Smooth muscle cell (in vitro differentiated cells): Measurements from ENCODE around the gene KIAA2012. TPM values are rescaled to one million over a fixed set of nuclear protein-coding genes. Genes with fewer than 3 reads are reported as not detected.
A peak's percentile ranks its signal among the peaks of the same experiment; 100 is the strongest.

Experiments
- DNase-seq: peaks from one replicate; lab custom pipeline; 2025; ENCODE audit not compliant: unreplicated experiment; lab: John Stamatoyannopoulos, UW
- H2AFZ ChIP-seq: fragments of 200-600 bp; sonication (generic); 2 replicates; pipeline ENCODE4 v1.6.0; 2016; ENCODE audit warnings: antibody characterized with exemption, low read depth, mild to moderate bottlenecking
- H3F3A ChIP-seq: fragments of 200-600 bp; sonication (generic); 2 replicates; pipeline ENCODE4 v1.6.0; 2017; ENCODE audit warnings: antibody characterized with exemption, low read depth
- H3K27ac ChIP-seq: fragments of 200-600 bp; sonication (generic); 2 replicates; pipeline ENCODE4 v1.5.1; 2016; ENCODE audit warnings: low read depth, mild to moderate bottlenecking
- H3K27me3 ChIP-seq: fragments of 200-600 bp; sonication (generic); 2 replicates; pipeline ENCODE4 v1.6.1; 2016; ENCODE audit warnings: low read depth, mild to moderate bottlenecking
- H3K36me3 ChIP-seq: fragments of 200-600 bp; sonication (generic); 2 replicates; pipeline ENCODE4 v1.5.1; 2016; ENCODE audit warnings: low read depth
- H3K4me1 ChIP-seq: fragments of 200-600 bp; sonication (generic); 2 replicates; pipeline ENCODE4 v1.5.1; 2016; ENCODE audit warnings: low read depth
- H3K4me2 ChIP-seq: fragments of 200-600 bp; sonication (generic); 2 replicates; pipeline ENCODE4 v1.6.0; 2016; ENCODE audit warnings: mild to moderate bottlenecking
- H3K4me3 ChIP-seq: fragments of 200-600 bp; sonication (generic); 2 replicates; pipeline ENCODE4 v1.5.1; 2016; ENCODE audit warnings: mild to moderate bottlenecking
- H3K79me2 ChIP-seq: fragments of 200-600 bp; sonication (generic); 2 replicates; pipeline ENCODE4 v1.6.0; 2016; ENCODE audit warnings: low read depth, mild to moderate bottlenecking
- H3K9ac ChIP-seq: fragments of 200-600 bp; sonication (generic); 2 replicates; pipeline ENCODE4 v1.6.0; 2016; ENCODE audit warnings: low read depth
- H3K9me3 ChIP-seq: fragments of 200-600 bp; sonication (generic); replicated peaks from 2 replicates; pipeline ENCODE4 v1.5.1; 2016; ENCODE audit warnings: low read depth
- H4K20me1 ChIP-seq: fragments of 200-600 bp; sonication (generic); 2 replicates; pipeline ENCODE4 v1.6.0; 2016; ENCODE audit warnings: low read depth
- WGBS: methylation state at CpG from one replicate; pipeline ENCODE4 v1.1.7; 2016; ENCODE audit warnings: low lambda C conversion rate; 5-methylcytosine and 5-hydroxymethylcytosine counted together
- polyA plus RNA-seq: library from polyadenylated mRNA; unstranded; fragments of >200 nt; fragmentation: Nextera tagmentation; extraction: Ambion mirVana; gene quantifications from 2 replicates; pipeline ENCODE4 v1.2.1, GENCODE V29; 2016
- total RNA-seq: library from RNA; depleted of rRNA; stranded (reverse); fragments of >200 nt; gene quantifications from 2 replicates; pipeline ENCODE4 v1.2.3, GENCODE V29; 2014
- TF ChIP-seq, protein P1 (sequence below): fragments of 200-600 bp; sonication (generic); IDR thresholded peaks from 2 replicates; pipeline ENCODE4 v1.5.1; 2017; ENCODE audit warnings: borderline replicate concordance, mild to moderate bottlenecking, antibody characterized with exemption; ENCODE audit not compliant: insufficient read depth, poor library complexity, severe bottlenecking

The KIAA2012 gene
- total and polyA plus RNA-seq, 2 experiments from 2014 or later: not detected

DNA sequence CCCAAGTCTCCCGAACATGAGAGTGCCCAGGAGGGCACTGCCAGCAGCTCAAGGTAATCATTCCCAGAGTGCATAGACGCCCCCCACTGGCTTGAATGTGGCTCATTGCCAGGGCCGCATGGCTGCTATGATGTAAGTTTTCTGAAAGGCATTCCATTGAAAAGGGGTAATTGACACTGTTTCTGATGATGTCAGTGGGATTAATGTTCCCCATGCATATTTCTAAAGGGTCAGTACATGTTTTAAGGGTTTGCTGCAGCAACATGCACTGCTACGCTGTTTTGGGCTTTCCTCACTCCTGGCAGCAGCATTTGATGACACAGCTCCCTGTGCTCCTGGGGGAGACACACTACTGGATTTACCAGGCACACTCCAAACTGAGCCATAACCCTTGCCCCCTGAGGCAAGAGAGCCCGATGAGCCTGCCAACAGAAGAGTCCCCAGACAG is 36.7 kb downstream of the KIAA2012 start:
- H3K4me1 ChIP-seq: peaks cover 6% of the 10 kb centered on the region
- H3K36me3 ChIP-seq: no peaks in the 10 kb centered on the region
- H3K4me2 ChIP-seq: no peak overlapping the region
- WGBS: 70% methylated on average over 5 of the region's 5 CpGs
- H3K79me2 ChIP-seq: no peaks in the 10 kb centered on the region
- H3K9me3 ChIP-seq: no peaks in the 10 kb centered on the region
- no peak overlapping the region for H3K4me3 ChIP-seq
- H2AFZ ChIP-seq: no peak overlapping the region
- no peak overlapping the region for H3K27ac ChIP-seq
- peaks cover 2% of the 10 kb centered on the region for H3F3A ChIP-seq
- no peaks in the 10 kb centered on the region for H3K27me3 ChIP-seq
- no peak overlapping the region for H3K9ac ChIP-seq
- TF ChIP-seq, protein P1, sequence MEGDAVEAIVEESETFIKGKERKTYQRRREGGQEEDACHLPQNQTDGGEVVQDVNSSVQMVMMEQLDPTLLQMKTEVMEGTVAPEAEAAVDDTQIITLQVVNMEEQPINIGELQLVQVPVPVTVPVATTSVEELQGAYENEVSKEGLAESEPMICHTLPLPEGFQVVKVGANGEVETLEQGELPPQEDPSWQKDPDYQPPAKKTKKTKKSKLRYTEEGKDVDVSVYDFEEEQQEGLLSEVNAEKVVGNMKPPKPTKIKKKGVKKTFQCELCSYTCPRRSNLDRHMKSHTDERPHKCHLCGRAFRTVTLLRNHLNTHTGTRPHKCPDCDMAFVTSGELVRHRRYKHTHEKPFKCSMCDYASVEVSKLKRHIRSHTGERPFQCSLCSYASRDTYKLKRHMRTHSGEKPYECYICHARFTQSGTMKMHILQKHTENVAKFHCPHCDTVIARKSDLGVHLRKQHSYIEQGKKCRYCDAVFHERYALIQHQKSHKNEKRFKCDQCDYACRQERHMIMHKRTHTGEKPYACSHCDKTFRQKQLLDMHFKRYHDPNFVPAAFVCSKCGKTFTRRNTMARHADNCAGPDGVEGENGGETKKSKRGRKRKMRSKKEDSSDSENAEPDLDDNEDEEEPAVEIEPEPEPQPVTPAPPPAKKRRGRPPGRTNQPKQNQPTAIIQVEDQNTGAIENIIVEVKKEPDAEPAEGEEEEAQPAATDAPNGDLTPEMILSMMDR: no peak
- no peaks in the 10 kb centered on the region for H4K20me1 ChIP-seq
- no peak for DNase-seq

DNA sequence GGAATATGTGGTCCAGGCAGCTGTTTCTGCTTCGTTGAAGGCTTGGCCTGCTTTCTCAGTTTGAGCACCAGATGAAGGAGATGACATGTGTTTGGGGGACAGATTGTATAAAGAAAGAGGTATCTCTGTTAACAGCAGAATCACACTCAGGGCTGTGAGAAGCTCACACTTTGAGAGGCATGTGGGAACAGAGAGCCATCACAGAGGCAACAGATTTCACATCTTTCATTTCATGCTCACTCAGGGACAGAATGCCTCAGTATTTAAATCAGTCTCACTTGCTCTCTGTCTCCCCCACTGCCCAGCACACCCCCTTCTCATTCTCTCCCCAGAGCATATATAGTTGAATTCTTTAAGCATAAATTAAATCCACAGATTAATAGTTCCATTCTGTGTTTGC is 37.4 kb downstream of the KIAA2012 start:
- WGBS: 70% methylated on average over 1 of the region's 1 CpG
- no peaks in the 10 kb centered on the region for H3K9me3 ChIP-seq
- no peak for DNase-seq
- H4K20me1 ChIP-seq: no peaks in the 10 kb centered on the region
- H3K36me3 ChIP-seq: no peaks in the 10 kb centered on the region
- TF ChIP-seq, protein P1: no peak
- H3K79me2 ChIP-seq: no peaks in the 10 kb centered on the region
- H3K9ac ChIP-seq: no peak overlapping the region
- no peak overlapping the region for H2AFZ ChIP-seq
- no peak overlapping the region for H3K4me3 ChIP-seq
- no peak overlapping the region for H3K27ac ChIP-seq
- peaks cover 9% of the 10 kb centered on the region for H3F3A ChIP-seq
- H3K4me1 ChIP-seq: peaks cover 11% of the 10 kb centered on the region
- H3K27me3 ChIP-seq: no peaks in the 10 kb centered on the region
- H3K4me2 ChIP-seq: no peak overlapping the region

DNA sequence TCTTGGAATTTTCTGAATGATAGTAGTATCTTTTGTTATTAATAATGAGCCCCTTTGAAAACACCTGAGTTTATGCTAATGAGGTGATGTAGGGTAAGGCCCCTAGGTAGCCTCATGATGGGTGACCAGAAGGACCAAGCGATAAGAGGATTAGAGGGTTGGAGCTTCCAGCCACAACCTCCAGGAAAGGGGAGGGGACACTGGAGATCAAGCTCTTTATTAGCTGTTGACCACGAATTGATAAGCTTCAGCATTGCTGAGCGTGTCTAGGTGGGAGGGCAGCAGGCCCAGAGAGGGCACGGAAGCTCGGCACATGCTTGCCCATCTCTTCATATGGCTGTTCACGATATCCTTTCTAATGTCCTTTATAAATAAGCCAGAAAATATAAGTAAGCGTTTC is 39.0 kb downstream of the KIAA2012 start:
- 73% methylated on average over 7 of the region's 7 CpGs for WGBS

DNA sequence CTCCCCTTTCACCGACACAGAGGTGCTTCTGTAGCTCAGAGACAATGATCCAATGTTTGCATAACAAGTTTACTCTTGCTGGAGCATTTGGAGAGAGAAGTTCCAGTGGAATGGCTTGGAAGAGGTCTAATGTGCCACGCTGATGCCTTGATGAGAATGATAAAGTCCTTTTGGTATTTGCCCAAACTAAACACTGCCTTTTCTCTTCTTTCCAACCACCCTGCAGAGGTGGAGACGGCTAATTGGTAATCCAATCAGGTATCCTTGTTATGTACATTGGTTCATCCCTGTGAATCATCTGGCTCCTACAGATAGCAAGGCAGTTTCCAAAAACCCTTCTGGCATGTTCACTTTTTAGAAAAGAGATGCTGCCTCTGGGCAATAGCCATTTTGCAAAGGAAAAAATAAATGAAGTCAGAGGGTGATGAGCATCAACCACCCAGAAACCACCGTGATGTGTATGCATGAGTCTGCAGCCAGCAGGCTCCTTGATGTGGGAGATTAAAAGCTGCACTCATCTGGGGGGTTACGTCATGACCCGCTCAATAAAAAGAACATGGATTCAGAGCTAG is 40.6 kb downstream of the KIAA2012 start:
- Histone ChIP-seq H3K27ac (peak overlapping the region; percentile 41), H2AFZ (no peak overlapping the region), H3K27me3 (no peaks in the 10 kb centered on the region), H3K4me2 (peak overlapping the region; percentile 53), H3K36me3 (no peaks in the 10 kb centered on the region), H3K9me3 (no peaks in the 10 kb centered on the region), H3K4me1 (peaks cover 12% of the 10 kb centered on the region), H4K20me1 (no peaks in the 10 kb centered on the region), H3F3A (peaks cover 9% of the 10 kb centered on the region), H3K4me3 (no peak overlapping the region), H3K9ac (no peak overlapping the region), H3K79me2 (no peaks in the 10 kb centered on the region)
- TF ChIP-seq, protein P1: no peak
- 25% methylated on average over 6 of the region's 6 CpGs for WGBS
- DNase-seq: no peak

More for the DNA sequence above, 39.0 kb downstream of the KIAA2012 start:
- DNase-seq: no peak
- Histone ChIP-seq H4K20me1 (no peaks in the 10 kb centered on the region), H2AFZ (no peak overlapping the region), H3K9me3 (no peaks in the 10 kb centered on the region), H3K79me2 (no peaks in the 10 kb centered on the region), H3K27me3 (no peaks in the 10 kb centered on the region), H3K27ac (no peak overlapping the region), H3K4me1 (peaks cover 12% of the 10 kb centered on the region), H3K4me2 (no peak overlapping the region), H3F3A (peaks cover 9% of the 10 kb centered on the region), H3K36me3 (no peaks in the 10 kb centered on the region), H3K9ac (no peak overlapping the region), H3K4me3 (no peak overlapping the region)
- TF ChIP-seq, protein P1: no peak
